Caki2 (cell line): Measurements from ENCODE around the gene GPC6. TPM values are rescaled to one million over a fixed set of nuclear protein-coding genes. Genes with fewer than 3 reads are reported as not detected.
"Not testable (repeated sequence)": the region's sequence is repeated elsewhere in the genome, so short reads cannot be mapped to it uniquely, and the experiment has no call there.

ENCODE experiments used
- DNase-seq: peaks from one replicate; pipeline ENCODE4 v3.0.0-alpha.2; 2015; ENCODE audit warnings: low read depth
- in situ Hi-C: cut with HindIII; loops from 2 replicates; pipeline ENCODE4 v1.10.0; 2016; ENCODE audit warnings: low sequenced_read_pairs, low pct_unique_long_range_greater_than_20kb, mixed read lengths
- total RNA-seq: library from RNA; depleted of rRNA; stranded (reverse); fragments of >200 nt; shearing (Covaris generic); gene quantifications from 2 replicates; pipeline ENCODE4 v1.2.3, GENCODE V29; 2014; ENCODE audit warnings: low replicate concordance; rRNA removed

The GPC6 gene
- total RNA-seq, result 6.5 and 6.7 TPM in 2 replicates

DNA sequence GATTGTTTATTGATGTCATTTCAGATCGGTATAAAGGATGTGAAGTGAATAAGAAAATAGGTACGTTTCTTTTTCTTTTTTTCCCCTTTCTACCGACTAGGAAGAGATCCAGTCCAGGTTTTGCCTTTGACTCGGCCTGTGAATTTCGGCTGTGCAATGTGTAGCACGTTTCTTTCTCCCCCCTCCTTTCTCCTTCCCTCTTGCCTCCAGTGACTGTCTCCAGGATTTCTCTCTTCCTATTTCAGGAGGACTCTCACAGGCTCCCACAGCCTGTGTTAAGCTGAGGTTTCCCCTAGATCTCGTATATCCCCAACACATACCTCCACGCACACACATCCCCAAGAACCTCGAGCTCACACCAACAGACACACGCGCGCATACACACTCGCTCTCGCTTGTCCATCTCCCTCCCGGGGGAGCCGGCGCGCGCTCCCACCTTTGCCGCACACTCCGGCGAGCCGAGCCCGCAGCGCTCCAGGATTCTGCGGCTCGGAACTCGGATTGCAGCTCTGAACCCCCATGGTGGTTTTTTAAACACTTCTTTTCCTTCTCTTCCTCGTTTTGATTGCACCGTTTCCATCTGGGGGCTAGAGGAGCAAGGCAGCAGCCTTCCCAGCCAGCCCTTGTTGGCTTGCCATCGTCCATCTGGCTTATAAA, at the start of gene GPC6:
GPC6 (plus strand) TSS at position 185 of the 657 bp plus-strand sequence.
- in situ Hi-C loops, result no loop called here
- peak; percentile 90 for DNase-seq

DNA sequence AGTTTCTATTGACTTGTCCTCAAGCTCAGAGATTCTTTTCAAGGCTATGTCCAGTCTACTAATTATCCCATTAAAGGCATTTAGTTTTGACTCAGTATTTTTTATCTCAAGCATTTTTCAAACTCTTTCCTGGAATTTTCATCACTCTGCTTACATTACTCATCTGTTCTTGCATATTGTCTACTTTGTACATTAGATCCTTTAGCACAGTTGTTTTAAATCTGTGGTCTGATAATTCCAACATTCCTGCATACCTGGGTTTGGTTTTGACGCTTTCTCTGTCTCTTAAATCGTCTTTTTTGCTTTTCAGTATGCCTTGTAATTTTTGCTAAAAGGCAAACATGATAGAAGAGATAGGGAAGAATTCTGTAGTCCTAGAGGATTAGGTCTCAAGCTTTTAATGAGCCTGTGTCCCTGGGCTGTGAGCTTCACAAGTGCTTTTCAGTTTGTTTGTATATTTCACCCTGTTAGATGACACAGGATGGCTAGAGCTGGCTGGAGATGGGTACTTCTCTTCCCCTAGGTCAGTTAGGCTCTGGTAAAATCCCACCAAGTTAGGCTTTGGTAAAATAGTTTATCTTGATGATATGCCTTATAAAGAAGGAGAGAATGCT, 46.1 kb upstream of the GPC6 start:
- in situ Hi-C loops, result no loop called here
- DNase-seq, result no peak

DNA sequence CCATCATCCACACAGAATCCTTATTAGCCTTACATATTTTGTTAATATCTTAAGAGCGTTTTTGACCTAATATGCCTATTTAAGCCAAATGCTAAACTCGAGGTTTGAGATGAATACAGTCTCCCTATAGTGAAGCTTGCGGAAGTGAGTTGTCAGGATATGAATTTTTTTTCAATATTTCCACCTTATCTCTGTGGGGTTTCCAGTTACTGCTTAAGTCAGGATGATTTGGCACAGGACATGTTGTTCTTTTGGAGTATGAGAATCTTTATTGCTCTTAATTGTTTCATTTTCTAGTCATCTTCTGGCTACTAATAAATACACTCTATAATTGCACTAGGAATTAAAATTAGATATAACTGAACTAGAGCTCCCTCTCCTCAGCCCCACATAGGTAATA, 44.2 kb upstream of the GPC6 start:
- DNase-seq, result no peak
- in situ Hi-C loops, result no loop called here

DNA sequence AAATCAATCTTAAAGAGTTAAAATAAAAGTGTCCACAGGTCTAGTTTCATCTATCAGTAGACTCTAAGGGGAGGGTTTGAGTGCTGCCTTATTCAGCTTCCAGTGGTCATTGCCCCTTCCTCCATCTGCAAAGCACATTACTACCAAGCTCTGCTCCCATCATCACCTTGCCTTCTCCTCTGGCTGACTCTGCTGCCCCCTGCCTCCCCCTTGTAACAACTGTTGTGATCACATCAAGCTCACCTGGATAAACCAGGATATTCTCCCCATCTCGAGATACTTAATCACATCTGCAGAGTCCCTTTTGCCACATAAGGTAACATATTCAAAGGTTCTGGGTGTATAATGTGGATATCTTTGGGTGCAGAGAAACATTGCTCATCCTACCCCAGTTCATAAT, 43.3 kb upstream of the GPC6 start:
- no peak for DNase-seq
- in situ Hi-C loops, result no loop called here

DNA sequence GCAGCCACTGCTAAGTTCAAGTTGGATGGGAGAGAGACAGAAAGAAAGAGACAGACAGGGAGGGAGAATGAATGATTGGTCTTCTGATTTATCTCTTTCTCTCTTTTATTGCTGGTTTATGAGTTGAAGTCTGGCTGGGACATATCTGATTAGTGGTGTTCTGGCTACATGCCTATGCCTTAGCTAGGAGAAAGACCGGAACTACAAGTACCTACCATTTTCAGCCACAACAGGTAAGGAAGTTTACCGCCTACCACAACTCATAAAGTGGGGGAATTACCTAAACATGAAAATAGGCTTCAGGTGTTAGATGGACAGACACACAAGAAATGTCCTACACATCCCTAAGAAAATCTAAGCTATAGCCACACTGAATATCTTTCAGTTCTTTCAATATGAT, 36.6 kb upstream of the GPC6 start:
- DNase-seq, result no peak
- in situ Hi-C loops, result no loop called here

DNA sequence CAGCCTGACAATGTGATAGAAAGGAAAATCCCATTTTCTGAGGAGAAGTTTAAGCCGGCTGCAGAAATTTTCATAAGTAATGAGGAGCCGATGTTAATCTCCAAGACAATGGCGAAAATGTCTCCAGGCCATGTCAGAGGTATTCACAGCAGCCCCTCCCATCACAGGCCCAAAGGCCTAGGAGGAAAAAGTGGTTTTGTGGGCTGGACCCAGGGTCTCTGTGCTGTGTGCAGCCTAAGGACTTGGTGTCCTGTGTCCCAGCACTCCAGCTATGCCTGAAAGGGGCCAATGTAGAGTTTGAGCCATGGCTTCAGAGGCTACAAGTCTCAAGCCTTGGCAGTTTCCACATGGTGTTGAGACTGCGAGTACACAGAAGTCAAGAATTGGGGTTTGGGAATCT, 32.9 kb upstream of the GPC6 start:
- DNase-seq, result no peak
- in situ Hi-C loops, result no loop called here

DNA sequence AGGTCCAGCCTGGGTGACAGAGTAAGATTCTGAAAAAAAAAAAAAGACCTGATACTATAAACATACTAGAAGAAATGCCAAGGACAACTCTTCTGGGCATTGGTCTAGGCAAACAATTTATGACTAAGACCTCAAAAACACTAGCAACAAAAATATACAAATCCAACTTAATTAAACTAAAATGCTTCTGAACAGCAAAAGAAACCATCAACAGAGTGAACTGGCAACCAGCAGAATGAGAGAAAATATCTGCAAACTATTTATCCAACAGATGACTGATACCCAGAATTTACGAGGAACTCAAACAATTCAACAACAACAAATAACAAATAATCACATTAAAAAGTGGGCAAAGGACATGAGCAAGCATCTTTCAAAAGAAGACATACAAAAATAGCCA, 26.8 kb upstream of the GPC6 start:
- no peak for DNase-seq
- in situ Hi-C loops, result no loop called here

DNA sequence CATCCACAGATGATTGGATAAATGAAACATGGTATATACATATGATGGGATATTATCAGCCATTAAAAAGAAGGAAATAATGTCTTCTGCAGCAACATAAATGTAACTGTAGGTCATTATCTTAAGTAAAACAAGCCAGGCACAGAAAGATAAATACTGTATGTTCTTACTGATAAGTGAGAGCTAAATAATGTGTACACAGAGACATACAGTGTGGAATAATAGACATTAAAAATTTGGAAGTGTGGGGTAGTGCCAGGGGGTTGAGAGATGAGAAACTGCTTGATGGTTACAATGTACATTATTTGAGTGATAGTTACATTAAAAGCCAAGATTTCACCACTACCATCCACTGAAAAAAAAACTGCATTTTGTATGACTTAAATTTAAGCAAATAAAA, 26.0 kb upstream of the GPC6 start:
- in situ Hi-C loops, result no loop called here
- DNase-seq, result no peak

DNA sequence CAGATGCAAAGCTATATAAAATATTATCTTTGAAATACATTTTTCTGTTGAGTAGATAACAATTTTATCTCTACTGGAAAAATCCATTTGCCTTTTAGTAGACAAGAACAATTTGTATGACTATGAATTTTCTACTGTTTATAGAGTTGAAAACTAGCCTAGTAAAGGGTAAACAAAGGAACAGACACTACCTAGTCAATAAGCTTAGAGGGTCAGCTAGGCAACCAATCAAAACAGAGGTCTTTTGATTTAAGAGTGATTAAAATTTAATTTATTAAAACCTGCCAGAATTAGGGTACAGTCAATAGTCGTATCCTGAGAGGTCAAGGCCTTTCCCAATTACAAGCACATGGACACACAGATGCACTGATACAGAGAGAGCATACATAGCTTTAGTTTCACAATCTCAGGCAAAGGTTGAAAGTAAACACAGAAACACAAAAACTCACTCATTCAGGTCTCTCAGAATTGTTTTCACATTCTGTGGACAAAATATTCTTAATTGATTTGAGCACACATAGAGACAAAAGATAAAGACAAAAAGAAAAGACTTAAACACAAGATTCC, 24.5 kb upstream of the GPC6 start:
- no peak for DNase-seq
- in situ Hi-C loops, result no loop called here

DNA sequence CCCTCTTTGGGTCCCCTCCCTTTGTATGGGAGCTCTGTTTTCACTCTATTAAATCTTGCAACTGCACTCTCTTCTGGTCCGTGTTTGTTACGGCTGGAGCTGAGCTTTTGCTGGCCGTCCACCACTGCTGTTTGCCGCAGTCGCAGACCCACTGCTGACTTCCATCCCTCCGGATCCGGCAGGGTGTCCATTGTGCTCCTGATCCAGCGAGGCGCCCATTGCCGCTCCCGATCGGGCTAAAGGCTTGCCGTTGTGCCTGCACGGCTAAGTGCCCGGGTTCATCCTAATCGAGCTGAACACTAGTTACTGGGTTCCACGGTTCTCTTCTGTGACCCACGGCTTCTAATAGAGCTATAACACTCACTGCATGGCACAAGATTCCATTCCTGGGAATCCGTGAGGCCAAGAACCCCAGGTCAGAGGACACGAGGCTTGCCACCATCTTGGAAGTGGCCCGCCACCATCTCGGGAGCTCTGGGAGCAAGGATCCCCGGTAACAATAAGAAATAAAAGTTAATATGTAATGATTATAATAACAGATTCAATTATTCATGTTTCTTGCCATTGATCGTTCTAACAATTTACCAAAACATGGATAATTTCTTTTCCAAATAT, 19.7 kb upstream of the GPC6 start:
- DNase-seq, in situ Hi-C loops: not testable (repeated sequence)

DNA sequence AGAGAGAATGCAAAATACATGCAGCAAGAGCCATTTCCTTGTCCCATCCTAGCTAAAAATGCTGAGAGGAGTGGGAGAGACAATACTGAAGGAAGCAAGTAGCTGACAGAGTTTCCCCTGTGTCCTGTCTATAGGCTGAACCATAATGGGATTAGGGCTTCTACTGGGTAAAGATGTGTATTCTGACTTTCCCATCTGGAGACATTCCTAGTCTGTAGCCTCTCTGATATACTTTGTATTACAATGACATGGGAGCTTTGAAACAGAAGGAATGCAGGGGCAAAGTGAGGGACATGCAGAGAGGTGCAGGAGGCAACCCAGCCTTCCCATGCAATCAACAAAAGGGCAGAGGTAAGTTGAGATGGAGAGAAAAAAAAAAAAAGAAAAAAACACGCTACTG, 10.5 kb upstream of the GPC6 start:
- in situ Hi-C loops, result no loop called here
- no peak for DNase-seq

DNA sequence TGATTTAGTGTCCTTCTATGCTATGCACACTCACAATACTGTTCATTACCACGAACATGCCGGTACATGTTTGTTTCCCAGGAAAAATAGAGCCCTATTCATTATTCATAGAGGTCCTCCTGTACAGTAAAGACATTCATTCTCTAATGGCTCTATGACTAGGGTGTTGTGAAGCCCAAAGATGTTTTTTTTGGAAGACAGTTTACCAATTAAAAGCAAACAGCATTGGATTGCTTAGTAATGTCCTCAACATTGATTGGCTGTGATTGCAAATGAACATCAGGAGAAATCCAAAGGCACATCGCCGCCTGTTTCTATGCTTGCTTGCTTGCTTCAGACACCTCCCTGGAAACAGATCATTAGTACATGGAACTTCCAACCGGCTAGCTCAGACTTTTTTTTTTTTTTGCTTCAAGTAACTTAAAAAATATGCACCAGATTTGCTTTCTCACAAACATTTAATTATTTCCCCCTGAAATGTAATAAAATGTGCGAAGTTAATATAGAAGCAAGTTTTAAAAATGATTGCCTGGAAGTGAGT, 8.8 kb upstream of the GPC6 start:
- DNase-seq, result no peak
- in situ Hi-C loops, result no loop called here

DNA sequence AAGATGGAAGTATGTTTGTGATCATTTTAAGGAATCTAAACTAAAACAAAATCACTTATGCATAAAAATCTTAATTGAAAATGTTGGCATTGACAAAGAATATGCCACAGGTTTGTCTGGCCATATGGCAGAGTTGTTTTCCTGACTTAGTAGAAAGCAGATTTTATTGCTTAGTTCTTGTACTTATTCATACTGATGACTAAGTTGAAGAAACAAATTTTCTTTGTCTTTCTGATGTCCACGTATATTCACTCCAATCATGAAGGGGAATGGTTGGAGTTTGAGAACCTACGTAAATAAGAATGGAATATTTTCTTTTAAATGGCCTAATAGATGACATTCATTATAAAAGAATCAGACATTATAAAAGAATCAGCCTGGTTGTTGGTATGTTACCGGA, 8.0 kb upstream of the GPC6 start:
- in situ Hi-C loops, result no loop called here
- no peak for DNase-seq

DNA sequence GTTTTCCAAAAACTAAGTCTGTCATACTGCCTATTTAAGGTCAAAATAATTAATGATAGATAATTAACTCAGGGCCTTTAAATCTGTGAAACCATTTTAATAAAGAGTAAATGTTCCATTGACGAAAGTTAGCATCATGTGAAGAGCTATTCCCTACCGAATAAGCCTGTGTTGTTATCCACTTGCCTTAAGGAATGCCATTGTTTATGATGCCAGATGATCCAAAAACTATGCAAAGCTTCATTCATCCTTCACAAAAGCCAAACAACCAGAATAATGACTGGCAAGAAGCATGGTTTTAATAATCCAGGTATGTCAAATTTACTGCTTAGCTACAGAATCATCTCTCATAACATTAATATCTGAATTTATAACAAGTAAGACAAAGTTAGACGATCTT, 6.5 kb upstream of the GPC6 start:
- in situ Hi-C loops, result no loop called here

DNA sequence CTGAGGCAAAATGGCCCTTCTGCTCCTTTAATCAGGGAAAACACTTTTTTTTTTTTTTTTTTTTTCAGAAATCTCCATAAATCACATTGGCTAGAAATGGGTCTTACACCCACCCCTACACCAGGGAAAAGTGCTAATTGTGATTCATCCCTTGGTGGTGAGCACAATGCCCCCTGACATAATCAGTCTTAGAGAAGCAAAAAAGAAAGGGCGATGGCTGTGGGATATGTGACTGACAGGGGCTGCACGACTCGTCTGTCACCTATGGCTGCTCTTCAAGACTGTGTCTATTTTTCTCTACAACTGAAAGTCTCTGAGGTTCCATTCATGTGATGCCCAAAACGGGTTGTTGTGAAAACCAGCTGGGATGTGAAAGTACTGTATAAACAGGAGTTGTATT, 3.6 kb upstream of the GPC6 start:
- in situ Hi-C loops, result no loop called here
- DNase-seq, result no peak

More for the DNA sequence above, 6.5 kb upstream of the GPC6 start:
- no peak for DNase-seq

DNA sequence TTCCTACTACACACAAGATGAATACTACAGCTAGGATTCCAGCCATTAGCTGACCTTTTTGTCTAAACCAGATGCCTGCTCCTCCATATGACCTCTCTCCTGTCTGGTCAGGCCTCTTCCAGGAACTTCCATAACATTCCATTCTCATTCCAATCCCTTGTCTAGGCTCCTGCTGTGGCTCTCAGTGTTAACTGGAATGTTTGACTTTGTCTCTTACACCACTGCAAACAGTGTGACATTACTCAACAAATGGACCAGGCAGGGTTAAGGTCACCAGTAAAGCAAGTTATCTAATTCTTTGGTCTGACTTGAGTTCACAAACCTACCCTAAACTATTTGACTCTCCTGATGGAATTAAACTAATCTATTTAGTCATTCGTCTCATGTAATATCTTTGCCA, 2.1 kb upstream of the GPC6 start:
- DNase-seq, result peak; percentile 54
- in situ Hi-C loops, result no loop called here

DNA sequence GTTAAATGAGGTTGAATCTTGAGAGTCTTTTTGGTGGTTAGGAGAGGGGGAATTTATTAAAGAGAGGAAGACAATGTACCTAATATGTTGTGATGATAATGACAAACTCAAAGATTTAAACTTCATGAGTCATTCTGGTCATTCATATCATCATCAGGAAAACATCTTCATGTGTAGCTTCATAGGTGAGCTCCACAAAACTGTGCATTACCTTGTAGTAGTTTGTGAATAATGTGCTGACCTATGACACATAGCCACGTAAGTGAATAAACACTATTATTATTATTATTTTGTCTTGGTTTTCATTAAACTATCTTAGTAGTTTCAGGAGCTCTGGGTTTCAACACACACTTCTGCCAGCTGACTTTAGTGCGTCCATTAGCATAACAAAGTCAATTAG, 997 bp upstream of the GPC6 start:
- DNase-seq, result no peak
- in situ Hi-C loops, result no loop called here

DNA sequence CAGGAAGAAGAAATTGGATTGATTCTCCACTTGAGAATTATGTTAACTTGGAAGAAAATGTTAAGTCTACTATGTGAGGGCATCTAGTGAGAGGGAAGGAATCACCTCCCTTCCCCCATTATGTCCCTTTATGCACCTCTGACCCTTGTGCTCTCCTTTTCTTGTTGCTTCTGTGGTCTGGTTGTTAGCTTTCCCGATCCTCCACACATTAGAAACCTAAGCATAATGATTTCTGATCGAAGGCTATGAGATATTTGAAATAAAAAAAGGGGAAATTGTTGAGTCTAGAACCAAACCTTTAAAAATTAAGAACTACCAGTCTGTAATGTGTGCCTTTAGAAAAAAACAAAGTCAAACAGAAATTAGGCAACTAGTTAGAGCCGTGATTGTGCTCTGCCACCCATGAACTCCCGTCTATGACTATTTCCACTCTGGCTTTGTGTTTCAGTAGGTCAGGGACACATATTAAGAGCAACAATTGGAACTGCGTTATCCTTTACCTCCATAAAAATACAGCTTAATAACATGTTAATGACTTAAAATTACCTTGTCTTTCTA, 463 bp upstream of the GPC6 start:
- in situ Hi-C loops, result no loop called here
- DNase-seq, result no peak

DNA sequence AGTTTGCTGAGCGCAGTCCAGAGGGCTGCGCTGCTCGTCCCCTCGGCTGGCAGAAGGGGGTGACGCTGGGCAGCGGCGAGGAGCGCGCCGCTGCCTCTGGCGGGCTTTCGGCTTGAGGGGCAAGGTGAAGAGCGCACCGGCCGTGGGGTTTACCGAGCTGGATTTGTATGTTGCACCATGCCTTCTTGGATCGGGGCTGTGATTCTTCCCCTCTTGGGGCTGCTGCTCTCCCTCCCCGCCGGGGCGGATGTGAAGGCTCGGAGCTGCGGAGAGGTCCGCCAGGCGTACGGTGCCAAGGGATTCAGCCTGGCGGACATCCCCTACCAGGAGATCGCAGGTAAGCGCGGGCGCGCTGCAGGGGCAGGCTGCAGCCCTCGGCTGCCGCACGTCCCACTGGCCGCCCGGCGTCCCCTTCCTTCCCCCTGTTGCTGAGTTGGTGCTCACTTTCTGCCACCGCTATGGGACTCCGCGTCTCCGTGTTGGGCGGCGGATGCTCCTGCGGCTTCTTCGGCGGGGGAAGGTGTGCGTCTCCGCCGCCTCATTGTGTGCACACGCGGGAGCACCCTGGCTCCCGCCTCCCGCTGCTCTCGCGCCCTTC, 772 bp downstream of the GPC6 start:
- peak; percentile 76 for DNase-seq
- in situ Hi-C loops, result no loop called here
